PC-3 (cell line): Measurements from ENCODE around the gene CCDC83. TPM values are rescaled to one million over a fixed set of nuclear protein-coding genes. Genes with fewer than 3 reads are reported as not detected.

ENCODE experiments used
- ATAC-seq: fragments of 200-7000 bp; cut with Tn5 transposase; 2 replicates; pipeline ENCODE4 v1.9.1; 2020; ENCODE audit warnings: mild to moderate bottlenecking, moderate library complexity
- BruUV-seq: library from RNA; stranded (reverse); fragments of 400-500 nt; replicated peaks from 2 replicates; lab custom pipeline; 2021; lab: Mats Ljungman, UMichigan
- CTCF ChIA-PET: fragments of 300-600 bp; sonication (Branson Sonifier 250); formaldehyde crosslinking; loops from one replicate; lab custom pipeline; 2022; ENCODE audit warnings: antibody characterized with exemption; lab: Charles Lee
- POLR2A ChIA-PET: fragments of 300-600 bp; sonication (Branson Sonifier 250); formaldehyde crosslinking; loops from one replicate; lab custom pipeline; 2022; ENCODE audit warnings: antibody characterized with exemption; ENCODE audit not compliant: unreplicated experiment; lab: Charles Lee
- DNase-seq: peaks from one replicate; pipeline ENCODE4 v3.0.0-alpha.2; 2015
- H2AFZ ChIP-seq: fragments of 300-600 bp; sonication (generic); 2 replicates; pipeline ENCODE4 v1.6.0; 2016; ENCODE audit warnings: antibody characterized with exemption, low read length
- H3F3A ChIP-seq: fragments of 300-600 bp; sonication (generic); one replicate; pipeline ENCODE4 v1.6.0; 2017; ENCODE audit warnings: antibody characterized with exemption, low read length, control low read depth, mild to moderate bottlenecking; ENCODE audit not compliant: unreplicated experiment
- H3K27ac ChIP-seq: fragments of 300-600 bp; sonication (generic); 2 replicates; pipeline ENCODE4 v1.5.1; 2016; ENCODE audit warnings: mild to moderate bottlenecking, low read length
- H3K27me3 ChIP-seq: fragments of 300-600 bp; sonication (generic); 2 replicates; pipeline ENCODE4 v1.6.1; 2016; ENCODE audit warnings: low read length, mixed read lengths
- H3K36me3 ChIP-seq: fragments of 300-600 bp; sonication (generic); 2 replicates; pipeline ENCODE4 v1.6.1; 2016; ENCODE audit warnings: low read depth, mixed run types, low read length, mixed read lengths
- H3K4me1 ChIP-seq: fragments of 300-600 bp; sonication (generic); 2 replicates; pipeline ENCODE4 v1.5.1; 2016; ENCODE audit warnings: low read length; ENCODE audit not compliant: insufficient read depth
- H3K4me2 ChIP-seq: fragments of 300-600 bp; sonication (generic); 2 replicates; pipeline ENCODE4 v1.6.0; 2016; ENCODE audit warnings: low read length
- H3K4me3 ChIP-seq: fragments of 300-600 bp; sonication (generic); 2 replicates; pipeline ENCODE4 v1.5.1; 2016; ENCODE audit warnings: mild to moderate bottlenecking, low read length, mixed read lengths
- H3K79me2 ChIP-seq: fragments of 300-600 bp; sonication (generic); 2 replicates; pipeline ENCODE4 v1.6.1; 2017; ENCODE audit warnings: low read length, mixed read lengths
- H3K9ac ChIP-seq: fragments of 300-600 bp; sonication (generic); 2 replicates; pipeline ENCODE4 v1.6.0; 2016; ENCODE audit warnings: mild to moderate bottlenecking, low read length
- H3K9me2 ChIP-seq: fragments of 300-600 bp; sonication (generic); replicated peaks from 2 replicates; pipeline ENCODE4 v1.6.1; 2016; ENCODE audit warnings: mixed run types, low read length, mixed read lengths
- H3K9me3 ChIP-seq: fragments of 300-600 bp; sonication (generic); 2 replicates; pipeline ENCODE4 v1.6.1; 2016; ENCODE audit warnings: low read length, mixed read lengths
- H4K20me1 ChIP-seq: fragments of 300-600 bp; sonication (generic); 2 replicates; pipeline ENCODE4 v1.6.1; 2016; ENCODE audit warnings: low read length, mixed read lengths
- EZH2 ChIP-seq: fragments of 300-600 bp; sonication (generic); IDR thresholded peaks from one replicate; pipeline ENCODE4 v1.6.1; 2017; ENCODE audit warnings: antibody characterized with exemption, mild to moderate bottlenecking, low read length; ENCODE audit not compliant: unreplicated experiment
- EZH2phosphoT487 ChIP-seq: fragments of 300-600 bp; sonication (generic); IDR thresholded peaks from 2 replicates; pipeline ENCODE4 v1.6.1; 2018; ENCODE audit warnings: mild to moderate bottlenecking, antibody characterized with exemption, low read length, borderline replicate concordance
- intact Hi-C: fragments of 100-400 bp; cut with micrococcal nuclease; formaldehyde crosslinking; loops from 2 replicates; pipeline ENCODE4 v1.9.0; 2023
- total RNA-seq: library from RNA; depleted of rRNA; stranded (reverse); fragments of >200 nt; gene quantifications from 2 replicates; pipeline ENCODE4 v1.2.3, GENCODE V29; 2014
- TF ChIP-seq, protein P1 (sequence below): fragments of 300-600 bp; sonication (generic); conservative IDR thresholded peaks from 2 replicates; pipeline ENCODE4 v1.5.1; 2017; ENCODE audit warnings: antibody characterized with exemption, low read depth, mild to moderate bottlenecking, low read length

CCDC83 gene
- total RNA-seq, 1 experiment from 2014 or later: 0.22 TPM

DNA sequence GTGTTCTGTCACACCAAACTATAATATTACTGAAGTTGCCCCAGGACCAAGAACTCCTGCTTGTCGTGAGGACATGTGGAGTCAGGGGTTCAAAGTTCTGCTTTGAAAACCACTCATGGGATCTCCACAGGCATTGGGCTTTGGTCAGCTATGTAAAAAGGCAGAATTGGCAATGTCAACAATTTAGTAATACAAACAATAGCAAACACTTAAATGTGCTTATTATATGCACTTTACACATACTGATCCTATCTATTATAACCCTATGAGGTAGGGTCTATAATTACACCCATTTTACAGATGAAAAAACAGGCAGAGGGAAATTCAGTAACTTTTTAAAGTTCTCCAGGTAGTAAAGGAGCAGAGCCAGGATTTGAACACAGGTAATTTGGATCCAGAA lies 94.6 kb downstream of the CCDC83 start:
- Histone ChIP-seq H2AFZ (no peak overlapping the region), H3K4me3 (no peak overlapping the region), H3F3A (no peaks in the 10 kb centered on the region), H3K27ac (no peak overlapping the region), H3K9ac (no peak overlapping the region), H3K4me1 (peaks cover 9% of the 10 kb centered on the region; the same call in 1 of the 2 replicates), H4K20me1 (no peaks in the 10 kb centered on the region), H3K79me2 (no peaks in the 10 kb centered on the region), H3K27me3 (no peaks in the 10 kb centered on the region), H3K9me2 (no peaks in the 10 kb centered on the region), H3K36me3 (no peaks in the 10 kb centered on the region; the same call in 1 of the 2 replicates), H3K9me3 (no peaks in the 10 kb centered on the region), H3K4me2 (no peak overlapping the region)
- TF ChIP-seq EZH2 (no peak), EZH2phosphoT487 (no peak)
- TF ChIP-seq, protein P1, sequence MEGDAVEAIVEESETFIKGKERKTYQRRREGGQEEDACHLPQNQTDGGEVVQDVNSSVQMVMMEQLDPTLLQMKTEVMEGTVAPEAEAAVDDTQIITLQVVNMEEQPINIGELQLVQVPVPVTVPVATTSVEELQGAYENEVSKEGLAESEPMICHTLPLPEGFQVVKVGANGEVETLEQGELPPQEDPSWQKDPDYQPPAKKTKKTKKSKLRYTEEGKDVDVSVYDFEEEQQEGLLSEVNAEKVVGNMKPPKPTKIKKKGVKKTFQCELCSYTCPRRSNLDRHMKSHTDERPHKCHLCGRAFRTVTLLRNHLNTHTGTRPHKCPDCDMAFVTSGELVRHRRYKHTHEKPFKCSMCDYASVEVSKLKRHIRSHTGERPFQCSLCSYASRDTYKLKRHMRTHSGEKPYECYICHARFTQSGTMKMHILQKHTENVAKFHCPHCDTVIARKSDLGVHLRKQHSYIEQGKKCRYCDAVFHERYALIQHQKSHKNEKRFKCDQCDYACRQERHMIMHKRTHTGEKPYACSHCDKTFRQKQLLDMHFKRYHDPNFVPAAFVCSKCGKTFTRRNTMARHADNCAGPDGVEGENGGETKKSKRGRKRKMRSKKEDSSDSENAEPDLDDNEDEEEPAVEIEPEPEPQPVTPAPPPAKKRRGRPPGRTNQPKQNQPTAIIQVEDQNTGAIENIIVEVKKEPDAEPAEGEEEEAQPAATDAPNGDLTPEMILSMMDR: no peak
- ATAC-seq (no peak), DNase-seq (no peak)
- intact Hi-C loops: loop anchor here (10.0 kb wide), 1 partner anchor 245 kb away; no protein-coding TSS in a partner anchor
- POLR2A ChIA-PET: no interaction called here
- no TSS peak for BruUV-seq
- CTCF ChIA-PET: no interaction called here

DNA sequence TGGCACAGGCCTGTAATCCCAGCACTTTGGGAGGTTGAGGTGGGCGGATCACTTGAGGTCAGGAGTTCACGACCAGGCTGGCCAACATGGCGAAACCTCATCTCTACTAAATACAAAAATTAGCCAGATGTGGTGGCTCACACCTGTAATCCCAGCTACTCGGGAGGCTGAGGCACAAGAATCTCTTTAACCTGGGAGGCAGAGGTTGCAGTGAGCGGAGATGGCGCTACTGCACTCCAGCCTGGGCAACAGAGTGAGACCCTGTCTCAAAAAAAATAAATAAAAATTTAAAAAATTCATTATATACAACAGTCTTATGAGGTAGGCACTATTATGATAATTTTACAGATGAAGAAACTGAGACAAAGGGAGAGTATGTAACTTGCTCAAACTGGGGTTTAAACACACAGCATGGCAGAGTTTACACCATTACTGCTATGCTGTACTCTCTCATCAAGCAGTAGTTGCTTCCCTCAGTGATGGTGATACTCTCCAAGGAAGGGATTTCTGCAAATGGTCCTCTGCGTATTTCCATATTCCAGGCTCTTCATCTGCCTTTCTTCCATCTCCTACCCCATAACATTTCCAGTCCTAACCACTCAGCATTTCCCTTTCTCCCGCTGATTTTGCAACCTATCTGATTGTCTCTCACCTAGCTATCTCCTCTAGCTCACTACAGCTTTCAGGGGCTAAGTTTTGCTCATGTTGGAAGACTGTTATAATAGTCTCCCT lies 95.3 kb downstream of the CCDC83 start:
- Histone ChIP-seq H3K4me3 (no peak overlapping the region), H3K27me3 (no peaks in the 10 kb centered on the region), H3K9ac (no peak overlapping the region), H3K9me2 (no peaks in the 10 kb centered on the region), H4K20me1 (no peaks in the 10 kb centered on the region), H3K36me3 (no peaks in the 10 kb centered on the region; the same call in 1 of the 2 replicates), H3K4me1 (peaks cover 9% of the 10 kb centered on the region; the same call in 1 of the 2 replicates), H3K4me2 (no peak overlapping the region), H2AFZ (no peak overlapping the region), H3K27ac (no peak overlapping the region), H3K9me3 (no peaks in the 10 kb centered on the region), H3K79me2 (no peaks in the 10 kb centered on the region), H3F3A (no peaks in the 10 kb centered on the region)
- ATAC-seq: no peak; the same call in 1 of the 2 replicates
- intact Hi-C loops: no loop called here
- ChIA-PET POLR2A (no interaction called here), CTCF (interaction anchor here (0.8 kb wide), 1 partner anchor 352 kb away, joined by 3 read pairs; no protein-coding TSS in a partner anchor)
- no peak for TF ChIP-seq EZH2phosphoT487
- TF ChIP-seq EZH2: no peak
- TF ChIP-seq, protein P1: no peak
- no TSS peak for BruUV-seq
- no peak for DNase-seq

DNA sequence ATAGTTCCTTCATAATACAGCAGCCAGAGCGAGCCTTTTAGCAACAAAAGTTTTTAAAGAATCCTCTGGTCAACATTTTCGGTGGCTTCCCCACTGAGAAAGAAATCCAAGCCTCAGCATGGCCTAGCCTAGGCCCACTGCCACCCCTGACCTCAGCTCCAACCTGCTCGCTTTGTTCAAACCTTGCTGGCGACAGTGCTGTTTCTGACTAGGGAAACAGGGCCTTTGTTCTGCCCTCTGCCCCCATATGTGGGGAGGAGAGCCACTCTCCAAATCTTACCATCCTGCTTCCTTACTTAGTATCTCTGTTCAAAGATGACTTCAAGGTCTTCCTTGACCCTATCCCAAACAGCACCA lies 95.8 kb downstream of the CCDC83 start:
- Histone ChIP-seq H3K36me3 (no peaks in the 10 kb centered on the region; the same call in 1 of the 2 replicates), H3F3A (no peaks in the 10 kb centered on the region), H3K9me2 (no peaks in the 10 kb centered on the region), H3K79me2 (no peaks in the 10 kb centered on the region), H2AFZ (no peak overlapping the region), H3K27me3 (no peaks in the 10 kb centered on the region), H3K4me1 (peaks cover 9% of the 10 kb centered on the region; the same call in 1 of the 2 replicates), H3K4me3 (no peak overlapping the region), H3K27ac (no peak overlapping the region), H4K20me1 (no peaks in the 10 kb centered on the region), H3K9me3 (no peaks in the 10 kb centered on the region), H3K9ac (no peak overlapping the region), H3K4me2 (no peak overlapping the region)
- ChIA-PET CTCF (interaction anchor here (0.8 kb wide), 1 partner anchor 352 kb away, joined by 3 read pairs; no protein-coding TSS in a partner anchor), POLR2A (no interaction called here)
- ATAC-seq (no peak; the same call in 1 of the 2 replicates), DNase-seq (no peak)
- no TSS peak for BruUV-seq
- TF ChIP-seq, protein P1: no peak
- no peak for TF ChIP-seq EZH2
- no peak for TF ChIP-seq EZH2phosphoT487
- intact Hi-C loops: no loop called here
